Activated effector memory CD4-positive, alpha-beta T cell treated with anti-CD3 and anti-CD28 coated beads, Interleukin-2, amount 50 U/mL, for 16 hours (primary cell): ENCODE results near the gene ATP23.

Experiments
- DNase-seq: peaks from one replicate; pipeline ENCODE4 v3.0.0-alpha.2; 2020

The ATP23 gene

DNA sequence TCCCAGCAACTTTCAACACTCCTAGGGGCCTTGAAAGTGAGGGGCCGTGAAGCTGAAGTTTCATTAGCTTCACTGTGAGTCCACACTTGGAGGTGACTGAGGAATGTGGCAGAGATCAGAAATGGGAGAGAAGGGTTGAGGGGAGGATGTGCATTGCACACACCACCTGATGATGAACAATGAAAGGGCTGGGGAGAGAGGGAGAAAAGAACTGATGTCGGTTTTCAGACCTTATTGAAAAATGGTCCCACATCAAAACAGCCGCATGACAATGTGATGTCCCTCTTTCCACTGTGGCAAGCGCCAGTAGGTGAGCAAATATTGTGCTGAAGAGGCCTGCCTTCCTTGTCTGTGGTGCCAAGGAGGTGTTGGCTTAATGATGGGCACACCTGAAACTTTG lies 32.3 kb upstream of the ATP23 start:
- DNase-seq: no peak

DNA sequence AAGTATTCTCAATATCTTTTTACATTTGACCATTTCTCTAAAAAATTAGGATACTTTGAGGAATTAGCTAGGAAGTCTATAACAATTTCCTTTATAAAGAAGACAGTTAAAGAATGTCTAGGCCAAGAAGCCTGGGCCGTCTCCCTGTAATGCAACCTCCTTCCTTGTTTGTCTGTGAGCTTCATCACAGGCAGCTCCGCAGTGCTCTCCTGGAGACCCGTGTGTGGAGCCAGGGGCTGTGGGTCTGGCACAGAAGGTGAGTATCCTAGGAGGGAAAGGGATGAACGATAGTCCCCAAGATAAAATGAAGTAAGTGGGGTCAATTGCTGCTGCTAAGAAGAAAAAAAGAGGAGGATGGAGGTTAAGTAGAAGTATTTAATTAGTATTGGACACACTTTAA lies 31.8 kb upstream of the ATP23 start:
- DNase-seq: no peak

DNA sequence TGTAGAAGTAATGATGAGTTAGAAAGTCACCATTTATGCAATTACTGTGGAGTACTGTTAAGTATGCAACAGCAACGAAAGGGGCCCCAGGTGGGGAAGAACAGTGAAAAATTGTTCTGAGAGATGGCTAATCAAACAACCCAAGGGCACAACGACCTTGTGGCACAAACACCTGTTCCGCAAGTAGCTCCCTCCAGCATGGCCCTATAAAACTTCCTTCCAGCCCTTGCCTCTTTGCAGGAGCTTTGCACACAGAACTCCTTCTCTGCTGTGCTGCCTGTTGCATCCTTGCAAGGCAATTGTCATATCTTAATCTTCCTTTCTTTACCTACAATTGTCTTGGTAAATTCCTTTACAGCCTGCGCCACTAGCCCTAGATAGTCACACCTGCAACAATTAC lies 23.2 kb upstream of the ATP23 start:
- no peak for DNase-seq

DNA sequence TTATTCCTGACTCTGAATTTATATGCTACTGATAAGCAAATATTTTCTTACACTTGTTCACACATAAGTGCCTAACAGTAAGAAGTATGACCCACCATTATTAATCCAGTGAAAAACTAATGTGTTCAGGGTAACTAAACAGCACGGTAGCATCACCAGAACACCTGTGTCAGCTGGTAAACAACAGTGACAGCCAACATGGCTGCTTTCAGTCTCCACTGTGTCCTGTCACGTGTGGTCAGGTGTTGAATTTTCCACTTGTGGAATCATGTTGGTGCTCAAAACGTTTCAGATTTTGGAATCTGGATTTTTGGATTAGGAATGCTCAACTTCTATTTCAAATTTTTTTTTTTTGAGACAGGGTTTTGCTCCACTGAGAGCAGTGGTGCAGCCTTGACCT lies 14.3 kb upstream of the ATP23 start:
- DNase-seq: no peak

DNA sequence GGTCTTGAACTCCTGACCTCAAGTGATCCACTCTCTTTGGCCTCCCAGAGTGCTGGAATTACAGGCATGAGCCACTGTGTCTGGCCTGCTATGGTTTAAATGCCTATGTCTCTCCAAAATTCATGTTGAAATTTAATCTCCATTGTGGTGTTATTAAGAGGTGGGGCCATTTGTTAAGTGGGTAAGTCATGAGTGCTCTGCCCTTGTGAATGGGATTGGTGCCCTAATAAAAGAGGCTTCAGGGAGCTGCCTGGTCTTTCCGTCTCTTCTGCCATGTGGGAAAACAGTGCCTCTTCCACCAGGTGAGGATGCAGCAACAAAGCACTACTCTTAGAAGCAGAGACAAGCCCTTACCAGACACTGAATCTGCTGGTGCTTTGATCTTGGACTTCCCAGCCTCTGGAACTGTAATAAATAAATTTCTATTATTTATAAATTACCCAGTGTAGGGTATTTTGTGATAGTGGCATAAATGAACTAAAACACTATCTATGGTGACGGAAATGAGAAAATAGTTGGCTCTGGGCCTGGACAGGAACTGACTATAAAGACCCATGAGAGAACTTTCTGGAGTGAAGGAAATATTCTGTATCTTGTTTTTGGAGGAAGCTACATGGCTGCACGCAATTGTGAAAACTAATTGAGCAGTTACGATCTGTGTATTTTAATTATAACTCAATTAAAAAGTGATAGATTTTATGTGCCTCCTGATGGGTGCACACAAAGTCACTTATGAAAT lies 12.1 kb upstream of the ATP23 start:
- DNase-seq: no peak

DNA sequence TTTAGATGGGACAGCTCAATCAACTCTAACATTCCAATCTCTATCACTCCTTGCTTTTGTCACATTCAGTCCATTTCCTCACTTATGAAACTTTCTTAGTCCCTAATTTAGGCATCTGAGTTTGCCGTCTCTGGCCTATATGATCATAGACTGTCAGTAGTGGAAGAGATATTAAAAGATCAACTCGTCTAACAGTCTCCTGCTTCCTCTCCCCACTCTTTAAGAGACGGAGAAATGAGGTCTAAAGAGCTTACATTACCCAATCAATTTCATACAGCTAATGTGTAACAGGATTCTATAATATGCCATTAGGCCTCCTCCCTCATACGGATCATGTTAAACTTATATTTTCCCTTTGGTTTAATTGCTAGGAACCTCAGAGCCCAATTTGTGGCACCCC lies 6.5 kb upstream of the ATP23 start:
- no peak for DNase-seq

DNA sequence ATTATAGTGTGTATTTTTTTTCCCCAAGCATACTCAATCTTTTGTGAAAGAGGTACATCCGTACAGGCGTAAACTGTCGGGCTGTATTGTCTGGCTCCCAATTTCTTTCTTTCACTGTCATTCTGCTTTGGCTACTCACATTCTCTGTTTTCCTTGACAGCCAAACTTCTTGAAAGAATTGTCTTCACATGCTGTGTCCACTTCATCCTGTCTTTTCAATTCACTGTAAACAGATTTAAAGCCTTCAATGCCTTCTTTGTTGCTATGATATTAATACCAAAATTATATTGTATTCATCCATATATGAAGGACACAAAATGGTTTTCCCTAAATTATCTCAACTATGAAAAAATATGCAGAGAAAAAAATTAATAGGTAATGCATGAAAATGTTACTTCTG lies 6.0 kb upstream of the ATP23 start:
- no peak for DNase-seq

DNA sequence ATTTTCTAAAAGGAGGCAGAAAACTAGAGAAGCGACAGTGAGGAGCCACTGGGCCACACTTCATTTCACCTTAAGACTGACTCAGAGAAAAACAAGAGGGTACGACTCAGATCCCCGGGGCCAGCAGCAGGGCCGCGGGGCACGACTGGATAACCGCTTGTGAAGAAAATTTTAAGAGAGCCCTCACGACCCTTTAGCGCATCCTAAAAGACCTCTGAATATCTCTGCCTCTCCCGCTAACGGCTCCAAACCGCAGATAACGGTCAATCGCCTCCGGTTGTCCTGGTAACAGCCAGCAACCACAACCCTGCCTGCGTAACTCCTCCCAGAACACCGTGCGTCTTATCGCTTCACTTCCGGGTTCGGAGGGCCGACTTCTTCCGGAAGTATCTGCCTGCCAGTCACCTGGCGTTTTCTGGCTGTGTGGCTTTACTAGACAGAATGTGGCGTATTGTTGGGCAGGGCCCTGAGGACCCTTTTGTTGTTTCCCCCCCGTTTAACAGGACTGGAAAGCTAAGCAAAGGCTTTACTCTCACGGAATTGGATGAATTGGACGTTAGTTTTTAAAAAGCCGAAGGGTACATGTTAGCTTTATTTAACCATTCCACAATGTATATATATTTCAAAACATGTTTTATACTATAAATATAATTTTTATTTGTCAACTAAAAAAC lies 5.4 kb upstream of the ATP23 start:
- peak; percentile 97 for DNase-seq

DNA sequence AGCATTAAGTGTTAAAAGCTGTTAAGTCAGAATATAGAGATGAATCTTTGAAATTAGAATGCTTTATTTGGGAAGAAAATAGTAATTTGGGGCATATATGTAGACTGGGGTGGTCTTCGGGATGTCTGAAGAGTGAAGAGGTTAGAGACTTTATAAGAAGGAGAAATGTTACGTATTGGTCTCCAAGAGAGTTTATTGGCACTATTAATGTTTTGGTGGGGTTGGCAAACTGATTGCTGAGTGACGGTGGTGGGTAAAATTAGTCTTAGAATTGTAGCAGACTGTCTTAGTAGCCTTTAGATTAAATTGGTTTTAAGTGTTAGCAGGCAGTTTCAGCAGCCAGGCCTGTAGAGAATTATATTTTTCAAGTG lies 4.9 kb upstream of the ATP23 start:
- no peak for DNase-seq

DNA sequence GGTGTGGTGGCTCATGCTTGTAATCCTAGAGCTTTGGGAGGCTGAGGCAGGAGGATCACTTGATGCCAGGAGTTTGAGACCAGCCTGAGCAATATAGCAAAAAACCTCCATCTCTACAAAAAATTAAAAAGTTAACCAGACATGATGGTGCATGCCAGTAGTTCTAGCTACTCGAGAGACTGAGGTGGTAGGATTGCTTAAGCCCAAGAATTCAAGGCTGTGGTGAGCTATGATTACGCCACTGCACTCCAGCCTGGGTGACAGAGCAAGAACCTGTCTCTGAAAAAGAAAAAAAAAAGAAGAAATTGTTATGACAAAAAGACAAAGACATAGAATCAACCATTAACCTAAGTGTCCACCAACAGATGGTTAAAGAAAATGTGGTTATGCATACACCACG lies 2.1 kb upstream of the ATP23 start:
- no peak for DNase-seq

DNA sequence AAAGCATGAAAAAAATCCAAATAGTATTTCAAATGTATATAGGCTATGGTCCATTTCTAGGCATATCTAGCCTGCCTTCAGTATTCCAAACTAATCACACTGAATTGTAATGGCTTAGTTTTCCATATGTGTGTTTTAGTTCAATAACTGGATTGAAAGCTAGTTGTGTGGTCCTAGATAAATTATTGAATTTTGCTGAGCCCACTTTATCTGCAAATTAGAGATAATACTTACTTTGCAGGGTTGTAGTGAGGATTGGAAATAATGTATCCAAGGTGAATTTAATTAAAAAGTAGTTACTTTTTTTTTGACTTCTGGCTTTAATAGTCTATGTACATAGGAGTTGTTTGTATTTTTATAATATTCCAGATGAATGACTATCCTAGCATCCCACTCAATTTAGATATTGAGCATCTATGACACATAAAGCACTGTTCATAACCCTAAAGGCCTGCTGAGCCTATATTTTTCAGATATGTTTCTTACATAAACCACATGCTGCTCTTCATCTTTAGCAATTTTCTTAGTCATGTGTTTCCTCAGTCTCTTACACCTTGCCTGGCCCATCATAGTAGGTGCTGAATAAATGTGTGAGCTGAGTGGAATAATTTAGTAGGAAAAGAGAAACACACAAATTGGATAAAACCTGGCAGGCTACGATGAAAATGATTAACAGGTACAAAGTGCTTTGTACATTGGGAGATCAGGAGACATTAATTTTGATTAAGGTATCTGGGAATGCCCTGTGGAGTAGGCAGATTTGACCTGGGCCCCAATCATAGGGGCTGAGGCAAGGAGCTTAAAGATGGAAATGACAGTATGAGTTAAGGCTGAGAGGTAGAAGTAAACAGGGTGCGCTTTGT lies 1.1 kb upstream of the ATP23 start:
- no peak for DNase-seq

DNA sequence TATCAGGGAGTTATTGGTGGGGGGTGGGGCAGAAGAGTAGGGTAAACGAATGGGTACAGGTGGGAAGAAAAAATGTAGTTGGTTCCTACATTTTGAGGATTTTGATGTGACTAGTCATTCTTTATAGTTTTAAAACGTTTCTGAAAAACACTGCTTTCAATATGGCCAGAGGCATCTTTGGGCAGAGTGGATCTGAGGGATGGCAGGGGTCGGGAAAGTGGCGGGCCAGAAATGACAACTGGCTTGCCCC lies 527 bp upstream of the ATP23 start:
- DNase-seq: no peak

DNA sequence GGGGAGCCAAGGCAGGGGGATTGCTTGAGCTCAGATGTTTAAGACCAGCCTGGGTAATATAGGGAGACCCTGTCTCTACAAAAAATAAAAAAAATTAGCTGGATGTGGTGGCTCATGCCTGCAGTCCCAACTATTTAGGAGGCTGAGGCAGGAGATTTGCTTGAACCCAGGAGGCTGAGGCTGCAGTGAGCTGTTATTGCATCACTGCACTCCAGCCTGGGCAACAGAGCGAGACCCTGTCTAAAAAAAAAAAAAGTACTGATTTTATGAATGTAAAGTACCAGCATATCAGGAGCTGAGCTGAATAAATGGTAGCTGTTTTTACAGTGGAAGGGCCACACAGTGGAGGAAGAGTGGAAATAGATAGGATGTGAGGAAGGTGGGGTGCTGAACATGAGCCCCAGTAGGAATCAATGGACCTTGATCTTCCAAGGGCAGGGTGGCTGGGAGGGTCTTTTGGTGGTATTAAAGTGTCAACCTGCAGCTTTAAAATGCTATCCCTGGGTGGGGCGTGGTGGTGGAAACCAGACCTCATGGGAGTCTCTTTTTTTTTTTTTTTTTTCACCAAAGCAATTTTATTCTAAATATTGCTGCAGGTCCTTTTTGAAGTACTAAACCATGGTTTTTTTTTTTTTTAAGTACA lies 2.2 kb downstream of the ATP23 start:
- no peak for DNase-seq

DNA sequence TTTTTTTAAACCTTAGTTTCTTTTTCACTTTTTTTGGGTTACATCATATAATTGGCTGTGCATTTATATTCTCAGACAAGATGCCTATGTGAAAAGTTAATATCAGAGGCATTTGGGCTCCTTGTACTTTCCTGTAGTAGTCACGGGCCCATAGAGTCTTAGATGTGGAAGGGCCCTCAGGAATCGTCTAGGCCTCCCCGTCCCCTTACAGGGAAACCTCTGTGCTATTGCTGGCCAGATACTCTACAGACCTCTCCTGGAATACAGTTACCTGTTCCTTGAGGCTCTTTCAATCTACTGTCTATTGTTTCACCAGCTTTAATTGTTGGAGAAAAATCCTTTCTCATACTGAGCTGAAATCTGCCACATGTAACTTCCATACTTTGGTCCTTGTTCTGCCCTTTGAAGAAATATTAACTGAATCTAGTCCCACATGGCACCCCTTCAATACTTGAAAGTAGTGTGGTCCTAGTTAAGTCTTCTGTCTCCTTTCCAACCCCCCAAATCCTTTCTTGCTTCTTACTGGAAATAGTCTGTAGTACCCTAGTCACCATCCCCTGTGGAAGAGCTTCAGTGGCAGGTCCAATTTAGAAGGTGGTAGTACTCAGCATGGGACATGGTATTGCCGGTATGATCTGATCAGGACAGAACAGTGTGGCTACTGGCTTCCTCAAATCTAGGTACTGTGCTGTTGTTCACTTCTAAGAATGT lies 3.1 kb downstream of the ATP23 start:
- no peak for DNase-seq

DNA sequence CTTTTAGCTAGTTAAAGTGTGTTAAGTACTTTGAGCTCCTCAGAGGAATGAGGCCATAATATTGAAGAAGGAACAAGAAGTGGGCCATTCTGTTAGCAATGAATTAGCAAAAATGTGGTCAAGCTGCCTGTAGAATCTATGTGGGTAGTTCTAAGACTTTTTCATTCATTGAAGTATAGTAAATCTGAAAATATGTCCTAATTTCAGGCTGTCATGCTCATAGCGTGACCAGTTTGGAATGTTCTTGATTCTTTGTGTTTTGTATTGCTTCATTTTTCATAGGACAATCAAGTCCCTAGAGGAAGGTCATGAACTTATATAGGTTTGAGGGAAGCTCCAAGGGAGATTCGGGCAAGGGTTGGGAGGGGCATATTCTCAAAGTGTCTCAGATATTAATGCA lies 11.4 kb downstream of the ATP23 start:
- DNase-seq: no peak

DNA sequence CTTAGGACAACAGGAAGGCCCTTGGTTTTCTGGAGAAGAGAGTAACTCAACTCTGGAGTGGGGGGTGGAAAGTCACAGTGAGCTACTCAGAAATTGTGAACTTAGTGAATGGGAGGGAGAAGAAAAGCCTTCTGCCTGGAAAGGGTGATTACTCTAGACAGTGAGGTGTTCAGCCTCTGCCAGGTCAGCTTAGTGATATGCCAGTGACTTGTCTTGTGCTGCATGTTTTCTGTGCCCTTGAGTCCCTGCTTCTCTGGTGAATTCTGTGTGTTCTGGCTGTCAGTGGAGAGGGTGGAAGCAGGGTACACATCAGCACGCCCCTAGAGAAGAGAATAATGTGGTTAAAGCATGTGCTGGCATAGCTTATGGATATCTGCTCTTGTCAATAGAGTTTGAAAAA lies 13.4 kb downstream of the ATP23 start:
- no peak for DNase-seq

DNA sequence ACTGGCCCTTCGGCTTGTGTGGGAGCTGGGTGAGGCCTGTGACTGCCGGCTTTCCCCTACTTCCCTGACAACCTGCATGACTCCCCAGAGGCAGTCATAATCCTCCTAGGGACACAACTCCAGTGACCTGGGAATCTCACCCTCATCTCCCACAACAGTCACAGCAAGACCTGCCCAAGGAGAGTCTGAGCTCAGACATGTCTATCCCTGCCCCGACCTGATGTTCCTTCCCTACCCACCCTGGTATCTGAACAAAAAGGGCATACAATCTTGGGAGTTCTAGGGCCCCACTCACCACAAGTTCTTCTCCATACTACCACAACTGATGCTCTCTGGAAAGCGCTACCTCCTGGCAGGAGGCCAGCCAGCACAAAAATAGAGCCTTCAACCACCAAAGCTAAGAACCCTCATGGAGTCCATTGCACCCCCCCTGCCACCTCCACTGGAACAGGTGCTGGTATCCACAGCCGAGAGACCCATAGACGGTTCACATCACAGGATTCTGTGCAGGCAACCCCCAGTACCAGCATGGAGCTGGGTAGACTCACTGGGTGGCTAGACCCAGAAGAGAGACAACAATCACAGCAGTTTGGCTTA lies 16.8 kb downstream of the ATP23 start:
- DNase-seq: no peak

DNA sequence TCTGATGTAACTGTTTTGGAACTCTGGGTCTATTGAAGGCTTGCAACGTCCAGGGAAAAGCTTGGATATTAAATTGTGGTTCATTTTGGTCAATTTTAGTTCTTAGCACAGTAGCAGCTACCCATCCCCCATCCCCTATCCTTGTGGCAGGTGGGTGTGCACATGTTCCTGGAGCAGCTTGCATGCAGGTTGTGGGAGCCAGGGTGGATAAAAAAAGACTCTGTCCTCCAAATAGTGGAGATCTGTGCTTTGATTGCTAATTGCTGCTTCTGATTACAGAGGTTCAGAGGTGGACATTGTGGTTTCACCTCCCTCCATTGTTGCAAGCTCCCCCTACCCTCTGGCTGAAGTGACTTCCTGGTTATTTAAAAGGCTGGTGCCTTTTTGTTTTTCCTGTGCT lies 23.1 kb downstream of the ATP23 start:
- DNase-seq: no peak

DNA sequence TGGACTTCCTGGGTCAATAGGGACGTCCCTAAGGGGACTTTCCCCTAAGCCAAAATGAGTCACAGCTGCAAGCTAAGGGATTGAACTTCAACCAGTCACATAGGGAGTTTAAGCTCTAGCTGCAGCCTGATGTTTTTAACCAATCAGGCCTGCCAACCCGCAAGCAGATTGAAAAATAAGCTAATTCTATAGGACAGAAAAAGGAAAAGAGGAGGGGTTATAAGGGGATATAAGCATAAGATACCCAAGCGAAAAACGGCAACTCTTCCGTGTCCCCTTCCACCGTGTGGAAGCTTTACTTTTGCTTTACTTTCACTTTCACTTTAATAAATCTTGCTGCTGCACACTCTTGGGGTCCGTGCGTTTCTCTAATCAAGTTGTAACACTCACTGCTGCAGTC lies 24.4 kb downstream of the ATP23 start:
- DNase-seq: no peak

DNA sequence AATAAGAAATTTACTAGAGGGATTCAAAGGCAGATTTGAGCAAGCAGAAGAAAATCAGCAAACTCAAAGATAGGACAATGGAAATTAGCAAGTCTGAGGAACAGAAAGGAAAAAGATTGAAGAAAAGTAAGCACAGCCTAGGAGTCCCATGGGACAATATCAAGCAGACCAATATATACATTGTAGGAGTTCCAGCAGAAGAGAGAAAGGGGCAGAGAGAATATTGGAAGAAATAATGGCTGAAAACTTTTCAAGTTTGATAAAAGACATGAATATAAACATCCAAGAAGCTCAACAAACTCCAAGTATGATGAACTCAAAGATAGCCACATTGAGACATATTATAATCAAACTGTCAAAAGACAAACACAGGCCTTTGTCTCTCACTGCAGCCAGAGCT lies 25.2 kb downstream of the ATP23 start:
- no peak for DNase-seq

DNA sequence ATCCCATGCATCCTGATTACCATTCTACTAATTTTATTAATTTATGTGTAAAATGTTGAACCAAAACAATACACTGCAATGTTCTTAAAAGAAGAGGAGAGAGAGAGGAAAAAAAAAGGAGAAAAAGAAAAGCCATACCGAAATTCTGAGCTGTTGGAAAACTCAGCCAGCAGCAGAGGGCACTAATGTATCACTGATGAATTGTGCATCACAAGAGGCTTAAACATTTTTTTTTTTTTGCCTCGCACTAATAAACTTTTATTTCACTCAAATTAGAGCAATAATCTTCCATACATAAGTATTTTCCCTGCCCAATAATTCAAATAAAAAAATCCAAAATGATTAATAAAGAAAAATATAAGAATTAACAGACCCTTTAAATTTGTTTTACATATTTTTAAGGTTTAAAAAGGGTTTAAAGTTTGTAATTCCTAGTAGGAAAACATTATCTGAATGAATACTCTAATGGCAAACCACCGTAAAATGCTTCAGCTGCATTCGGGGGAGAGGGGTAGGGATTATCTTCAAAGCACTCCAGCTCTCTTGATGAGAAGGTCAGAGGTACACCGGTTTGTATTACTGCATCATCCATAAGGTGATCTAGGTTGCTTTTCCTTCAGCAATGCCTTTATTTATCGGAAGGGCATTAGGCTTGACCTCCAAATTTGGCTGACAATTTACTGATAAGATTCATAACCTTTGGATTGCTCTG lies 41.9 kb downstream of the ATP23 start:
- DNase-seq: no peak

DNA sequence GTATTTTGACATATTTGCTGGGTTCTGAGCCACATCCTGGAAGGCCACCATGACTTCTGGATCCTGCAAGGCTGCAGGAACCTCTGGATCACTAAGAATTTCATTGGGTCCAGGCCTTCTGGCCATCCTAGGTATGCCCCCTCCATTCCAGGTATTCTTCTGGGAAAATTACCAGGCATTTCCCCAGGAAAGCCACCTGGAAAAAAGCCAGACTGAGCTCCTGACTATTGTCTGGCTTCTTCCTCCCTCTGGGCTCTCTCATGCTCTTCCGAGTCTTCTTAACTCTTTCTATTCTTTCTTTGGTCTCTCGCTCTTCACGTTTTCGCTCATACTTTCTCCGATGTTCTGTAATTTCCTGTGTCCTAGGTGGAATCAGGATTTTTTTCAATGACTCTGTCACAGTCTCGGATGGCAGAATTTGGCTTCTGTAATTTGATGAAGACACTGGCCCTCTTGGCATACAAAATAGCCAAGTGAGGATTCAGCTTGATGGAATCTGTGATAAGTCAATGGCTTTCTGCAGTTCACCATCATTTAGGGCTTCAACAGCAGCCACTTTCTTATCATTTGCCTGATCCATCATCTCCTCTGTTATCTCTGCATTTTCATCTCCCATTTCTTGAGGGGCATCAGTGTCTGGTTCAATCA lies 42.6 kb downstream of the ATP23 start:
- no peak for DNase-seq
